WERI-Rb-1 (cell line): Measurements from ENCODE around the gene ATXN1.

Experiments
- DNase-seq: peaks from one replicate; pipeline ENCODE4 v3.0.0-alpha.2; 2020
- H3K27ac ChIP-seq: fragments of 250-450 bp; sonication (Bioruptor Pico); 2 replicates; pipeline ENCODE4 v1.5.1; 2020; ENCODE audit warnings: mild to moderate bottlenecking, moderate library complexity
- H3K27me3 ChIP-seq: fragments of 250-450 bp; sonication (Bioruptor Pico); 2 replicates; pipeline ENCODE4 v1.5.1; 2021; ENCODE audit warnings: mild to moderate bottlenecking, low read depth, moderate library complexity; ENCODE audit not compliant: insufficient read depth, severe bottlenecking
- H3K36me3 ChIP-seq: fragments of 250-450 bp; sonication (Bioruptor Pico); 2 replicates; pipeline ENCODE4 v1.5.1; 2020; ENCODE audit warnings: mild to moderate bottlenecking, moderate library complexity
- H3K4me3 ChIP-seq: 2 replicates; pipeline ENCODE4 v1.5.1; 2011; ENCODE audit warnings: low read depth, mild to moderate bottlenecking, control low read depth, low read length
- H3K9me3 ChIP-seq: fragments of 250-450 bp; sonication (Bioruptor Pico); 2 replicates; pipeline ENCODE4 v1.5.1; 2021; ENCODE audit warnings: mild to moderate bottlenecking, moderate library complexity; ENCODE audit not compliant: severe bottlenecking
- TF ChIP-seq, protein P1 (sequence below): IDR thresholded peaks from 2 replicates; pipeline ENCODE4 v1.5.1; 2011; ENCODE audit warnings: low read depth, mild to moderate bottlenecking, control low read depth, inconsistent platforms, low read length

Gene ATXN1

GRCh38 chr6:16770701-16771569 lies 9.7 kb upstream of the ATXN1 start:
- H3K27me3 ChIP-seq: no peaks in the 10 kb centered on the region
- no peaks in the 10 kb centered on the region for H3K9me3 ChIP-seq
- no peaks in the 10 kb centered on the region for H3K36me3 ChIP-seq
- peak; percentile 85 for DNase-seq
- no peak overlapping the region for H3K27ac ChIP-seq
- H3K4me3 ChIP-seq: no peak overlapping the region
- TF ChIP-seq, protein P1, sequence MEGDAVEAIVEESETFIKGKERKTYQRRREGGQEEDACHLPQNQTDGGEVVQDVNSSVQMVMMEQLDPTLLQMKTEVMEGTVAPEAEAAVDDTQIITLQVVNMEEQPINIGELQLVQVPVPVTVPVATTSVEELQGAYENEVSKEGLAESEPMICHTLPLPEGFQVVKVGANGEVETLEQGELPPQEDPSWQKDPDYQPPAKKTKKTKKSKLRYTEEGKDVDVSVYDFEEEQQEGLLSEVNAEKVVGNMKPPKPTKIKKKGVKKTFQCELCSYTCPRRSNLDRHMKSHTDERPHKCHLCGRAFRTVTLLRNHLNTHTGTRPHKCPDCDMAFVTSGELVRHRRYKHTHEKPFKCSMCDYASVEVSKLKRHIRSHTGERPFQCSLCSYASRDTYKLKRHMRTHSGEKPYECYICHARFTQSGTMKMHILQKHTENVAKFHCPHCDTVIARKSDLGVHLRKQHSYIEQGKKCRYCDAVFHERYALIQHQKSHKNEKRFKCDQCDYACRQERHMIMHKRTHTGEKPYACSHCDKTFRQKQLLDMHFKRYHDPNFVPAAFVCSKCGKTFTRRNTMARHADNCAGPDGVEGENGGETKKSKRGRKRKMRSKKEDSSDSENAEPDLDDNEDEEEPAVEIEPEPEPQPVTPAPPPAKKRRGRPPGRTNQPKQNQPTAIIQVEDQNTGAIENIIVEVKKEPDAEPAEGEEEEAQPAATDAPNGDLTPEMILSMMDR: peak; percentile 97

DNA sequence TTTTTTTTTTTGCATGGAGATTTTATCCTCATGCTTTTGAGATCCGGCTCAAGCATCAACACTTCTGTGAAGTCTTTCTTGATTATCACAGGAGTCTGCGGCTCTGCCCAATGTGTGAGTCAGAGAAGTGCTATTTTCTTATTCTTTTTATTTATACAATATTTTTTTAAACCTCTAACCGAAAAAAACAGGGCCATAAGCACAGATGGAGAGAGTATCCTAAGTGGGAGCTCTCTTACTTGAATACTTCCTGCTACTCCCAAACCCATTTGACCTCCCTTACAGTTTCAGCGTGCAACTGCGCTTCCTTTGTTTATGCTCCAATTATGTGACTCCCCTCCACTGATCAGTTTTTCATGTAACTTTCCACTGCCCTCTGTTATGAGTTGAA lies 8.7 kb upstream of the ATXN1 start:
- H3K27me3 ChIP-seq: no peaks in the 10 kb centered on the region
- TF ChIP-seq, protein P1: no peak
- H3K4me3 ChIP-seq: no peak overlapping the region
- H3K9me3 ChIP-seq: no peaks in the 10 kb centered on the region
- no peak for DNase-seq
- no peak overlapping the region for H3K27ac ChIP-seq
- no peaks in the 10 kb centered on the region for H3K36me3 ChIP-seq

- no peak overlapping the region for H3K27ac ChIP-seq
- H3K36me3 ChIP-seq: no peaks in the 10 kb centered on the region
- H3K9me3 ChIP-seq: no peaks in the 10 kb centered on the region
- DNase-seq: no peak
- no peak overlapping the region for H3K4me3 ChIP-seq
- TF ChIP-seq, protein P1: no peak
- peaks cover 4% of the 10 kb centered on the region for H3K27me3 ChIP-seq
Observed at GRCh38 chr6:16769131-16769985, 8.1 kb upstream of the ATXN1 start.

- Histone ChIP-seq H3K9me3 (no peaks in the 10 kb centered on the region), H3K27ac (no peak overlapping the region), H3K27me3 (peaks cover 4% of the 10 kb centered on the region), H3K4me3 (no peak overlapping the region), H3K36me3 (no peaks in the 10 kb centered on the region)
- TF ChIP-seq, protein P1: no peak
- DNase-seq: no peak
Observed at GRCh38 chr6:16768477-16768830, 7.2 kb upstream of the ATXN1 start.

- Histone ChIP-seq H3K36me3 (no peaks in the 10 kb centered on the region), H3K9me3 (no peaks in the 10 kb centered on the region), H3K4me3 (no peak overlapping the region), H3K27me3 (peaks cover 4% of the 10 kb centered on the region), H3K27ac (no peak overlapping the region)
- TF ChIP-seq, protein P1: no peak
- no peak for DNase-seq
Observed at GRCh38 chr6:16767765-16768476, 6.7 kb upstream of the ATXN1 start.
